HG02852 (cell line): ENCODE data around the gene BANF2.
"Not testable (repeated sequence)": the region's sequence is repeated elsewhere in the genome, so short reads cannot be mapped to it uniquely, and the experiment has no call there.

ENCODE experiments used
- ATAC-seq: cut with Tn5 transposase; IDR thresholded peaks from one replicate; pipeline ENCODE4 v1.9.1; 2021; ENCODE audit warnings: mild to moderate bottlenecking, moderate library complexity; ENCODE audit not compliant: unreplicated experiment

BANF2 gene

GRCh38 chr20:17761604-17762003, 61.8 kb downstream of the BANF2 start:
- ATAC-seq: no peak

GRCh38 chr20:17762243-17762872, 62.6 kb downstream of the BANF2 start:
- ATAC-seq: no peak

- ATAC-seq: no peak
Observed at GRCh38 chr20:17762873-17763557, 63.2 kb downstream of the BANF2 start.

- no peak for ATAC-seq
Observed at GRCh38 chr20:17765017-17765416, 65.3 kb downstream of the BANF2 start.

DNA sequence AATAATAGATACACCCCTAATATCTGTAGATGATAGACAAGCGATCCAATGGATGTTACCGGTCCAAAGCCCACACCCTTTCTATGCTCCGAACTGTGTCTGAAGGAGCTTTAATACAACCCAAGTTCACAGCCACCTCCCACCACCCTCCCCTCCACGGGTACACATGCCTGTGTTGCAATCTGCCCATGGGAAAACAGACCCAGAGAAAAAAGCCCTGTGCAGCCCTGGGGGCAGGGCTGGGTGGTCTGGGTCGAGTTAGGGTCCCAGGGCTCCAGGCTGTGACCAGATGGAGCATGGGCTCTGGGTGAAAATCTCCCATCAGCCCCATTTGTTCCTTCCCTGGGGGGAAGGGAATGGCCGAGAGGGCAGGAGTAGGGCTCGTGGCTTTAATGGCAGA, 65.8 kb downstream of the BANF2 start:
- ATAC-seq: no peak

- no peak for ATAC-seq
Observed at GRCh38 chr20:17766226-17766625, 66.5 kb downstream of the BANF2 start.

DNA sequence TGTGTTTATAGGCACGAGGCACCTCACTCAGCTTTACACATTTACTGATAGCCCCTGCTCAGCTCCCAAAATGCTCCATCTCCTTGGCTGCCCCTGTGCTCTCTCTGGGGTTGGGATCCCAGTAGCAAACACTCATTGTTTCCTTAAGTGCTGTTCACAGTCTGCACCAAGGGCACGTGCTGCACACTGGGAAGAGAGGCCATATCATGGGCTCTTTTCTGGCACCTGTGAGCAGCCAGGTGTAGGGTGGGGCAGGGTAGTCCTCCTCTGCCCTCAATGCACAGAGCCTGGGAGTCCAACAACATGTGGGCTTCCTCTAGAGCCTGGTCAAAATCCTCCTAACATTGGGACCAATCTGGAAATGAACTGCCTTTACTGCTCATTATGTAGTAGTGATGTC, 67.9 kb downstream of the BANF2 start:
- no peak for ATAC-seq

GRCh38 chr20:17768271-17768670, 68.5 kb downstream of the BANF2 start:
- ATAC-seq: no peak

- not testable (repeated sequence) for ATAC-seq
Observed at GRCh38 chr20:17769716-17770115, 70.0 kb downstream of the BANF2 start.

DNA sequence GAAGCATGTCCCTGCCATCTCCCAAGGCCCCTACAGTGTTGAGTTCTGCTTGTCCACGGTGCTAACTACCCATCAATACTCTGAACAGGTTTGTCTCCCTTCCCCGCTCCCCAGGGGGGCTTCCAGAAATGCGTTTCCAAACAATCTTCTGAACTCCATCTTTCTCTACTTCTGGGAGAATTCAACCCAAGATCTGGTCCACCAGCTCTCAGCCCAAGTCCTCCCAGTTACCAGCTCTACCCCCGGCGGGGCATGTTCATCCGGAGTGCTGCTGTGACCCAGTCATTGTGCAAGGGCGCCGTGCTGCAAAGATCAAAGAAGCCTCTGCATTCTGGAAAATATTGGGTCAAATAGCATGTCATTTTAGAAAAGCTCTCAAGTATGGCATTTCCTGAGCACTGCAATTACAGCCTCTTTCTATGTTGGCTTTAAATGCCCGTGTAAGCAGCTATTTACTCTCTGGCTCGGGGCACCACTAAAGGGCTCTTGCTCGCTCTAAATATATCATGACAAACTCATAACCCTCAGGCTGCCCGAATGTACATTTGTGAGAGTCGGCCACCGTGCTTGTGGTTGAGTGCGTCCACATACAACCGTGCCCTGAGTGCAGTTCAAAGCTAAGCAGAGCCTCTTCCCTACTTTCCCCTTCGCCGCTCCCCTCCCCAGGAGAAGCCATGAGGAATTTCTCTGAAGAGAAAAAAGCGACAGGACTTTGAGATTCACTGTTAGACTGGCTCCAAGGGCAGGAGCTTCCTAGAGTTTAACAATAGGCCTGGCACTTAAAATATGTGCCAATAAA, 71.6 kb downstream of the BANF2 start:
- ATAC-seq: no peak

DNA sequence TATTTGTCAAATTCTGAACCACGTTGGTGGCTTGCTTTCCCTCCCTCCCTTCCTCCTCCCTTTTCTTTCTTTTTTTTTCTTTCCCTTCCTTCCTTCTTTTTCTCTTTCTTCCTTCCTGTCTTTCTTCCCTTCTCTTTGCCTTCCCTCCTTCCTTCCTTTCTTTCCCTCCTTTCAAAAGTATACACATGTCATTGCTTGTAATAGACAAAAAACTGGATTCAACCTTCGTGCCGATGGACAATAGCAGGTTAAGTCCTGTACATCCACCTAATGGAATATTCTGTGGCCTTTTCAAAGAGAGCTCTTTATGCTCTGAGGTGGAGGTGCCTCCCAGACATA, 72.2 kb downstream of the BANF2 start:
- no peak for ATAC-seq

DNA sequence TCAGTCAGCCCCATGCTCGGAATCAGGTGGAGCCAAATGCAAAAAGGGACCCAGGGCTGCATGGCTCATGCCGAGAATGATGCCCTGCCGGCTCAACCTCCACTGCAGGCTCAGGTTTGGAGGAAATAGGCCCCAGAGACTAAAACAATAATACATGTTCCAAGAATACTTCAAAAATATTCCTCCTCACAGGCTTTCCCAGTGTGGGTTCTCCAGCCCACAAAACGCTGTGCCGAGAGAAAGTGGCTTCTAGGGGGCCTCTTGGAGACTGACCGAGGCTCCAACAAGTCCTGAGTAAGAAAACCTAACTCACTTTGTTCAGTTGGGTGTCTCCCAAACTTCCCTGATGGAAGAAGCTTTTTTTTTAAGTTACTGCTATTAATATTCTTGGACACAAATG, 73.9 kb downstream of the BANF2 start:
- ATAC-seq: no peak

DNA sequence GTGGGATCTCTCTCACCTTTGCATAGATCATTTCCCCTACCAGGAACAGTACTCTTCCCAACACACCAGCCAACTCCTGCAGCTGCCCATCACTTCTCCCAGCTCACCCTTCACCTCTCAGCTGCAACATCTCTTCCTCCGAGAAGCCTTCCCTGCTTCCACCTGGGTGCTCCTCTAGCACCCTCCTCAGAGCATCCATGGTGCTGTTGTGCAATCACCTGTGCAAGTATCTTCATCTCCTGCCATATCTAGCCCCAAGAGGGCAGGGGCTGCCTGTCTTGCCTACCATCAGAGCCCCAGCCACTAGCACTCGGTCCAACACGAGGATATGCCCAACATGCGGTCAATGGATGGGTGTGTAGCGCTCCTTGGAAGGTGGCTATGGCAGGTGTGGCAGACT, 75.8 kb downstream of the BANF2 start:
- no peak for ATAC-seq

DNA sequence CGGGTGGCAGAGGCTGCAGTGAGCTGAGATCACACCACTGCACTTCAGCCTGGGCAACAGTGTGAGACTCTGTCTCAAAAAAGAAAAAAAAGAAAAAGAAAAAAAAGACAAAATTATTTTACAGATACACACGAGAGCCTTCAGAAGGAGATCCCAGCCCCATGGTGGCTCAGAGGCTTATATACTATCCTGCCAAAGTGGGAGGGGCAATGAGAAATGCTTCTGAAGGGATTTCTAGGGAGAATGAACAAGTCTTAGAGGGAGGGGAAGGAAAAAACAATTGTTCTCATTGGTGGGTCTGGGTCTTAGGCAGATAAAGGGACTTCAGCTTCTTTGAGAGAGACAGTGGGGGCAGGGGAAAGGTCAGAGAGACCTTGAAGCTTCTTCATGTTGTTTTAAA, 76.8 kb downstream of the BANF2 start:
- no peak for ATAC-seq

DNA sequence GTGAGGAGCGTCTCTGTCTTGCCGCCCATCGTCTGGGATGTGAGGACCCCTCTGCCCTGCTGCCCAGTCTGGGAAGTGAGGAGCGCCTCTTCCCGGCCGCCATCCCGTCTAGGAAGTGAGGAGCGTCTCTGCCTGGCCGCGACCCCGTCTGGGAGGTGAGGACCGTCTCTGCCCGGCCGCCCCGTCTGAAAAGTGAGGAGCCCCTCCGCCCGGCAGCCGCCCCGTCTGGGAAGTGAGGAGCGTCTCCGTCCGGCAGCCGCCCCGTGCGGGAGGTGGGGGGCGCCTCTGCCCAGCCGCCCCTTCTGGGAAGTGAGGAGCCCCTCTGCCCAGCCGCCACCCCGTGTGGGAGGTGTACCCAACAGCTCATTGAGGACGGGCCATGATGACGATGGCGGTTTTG, 79.2 kb downstream of the BANF2 start:
- ATAC-seq: not testable (repeated sequence)

DNA sequence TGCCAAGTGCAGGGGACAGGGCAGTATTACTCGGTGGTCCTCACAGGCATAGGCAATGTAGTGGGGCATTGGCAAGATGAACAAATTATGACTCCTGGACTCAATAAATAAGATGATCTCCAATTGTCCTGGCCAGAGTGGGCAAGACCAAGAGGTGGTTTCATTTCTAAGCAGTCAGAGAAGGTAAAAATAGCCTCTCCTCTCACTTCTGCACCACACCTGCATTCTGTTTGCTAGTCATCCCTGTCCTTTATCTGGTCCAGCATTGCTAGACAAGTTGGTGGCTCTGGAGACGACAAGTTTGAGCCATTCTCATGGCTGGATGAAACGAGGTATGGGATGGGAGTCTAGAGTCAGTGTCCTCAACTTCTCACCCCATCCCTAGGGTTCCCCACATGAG, 83.0 kb downstream of the BANF2 start:
- ATAC-seq: peak; percentile 81

GRCh38 chr20:17783671-17784070, 83.9 kb downstream of the BANF2 start:
- ATAC-seq: no peak

DNA sequence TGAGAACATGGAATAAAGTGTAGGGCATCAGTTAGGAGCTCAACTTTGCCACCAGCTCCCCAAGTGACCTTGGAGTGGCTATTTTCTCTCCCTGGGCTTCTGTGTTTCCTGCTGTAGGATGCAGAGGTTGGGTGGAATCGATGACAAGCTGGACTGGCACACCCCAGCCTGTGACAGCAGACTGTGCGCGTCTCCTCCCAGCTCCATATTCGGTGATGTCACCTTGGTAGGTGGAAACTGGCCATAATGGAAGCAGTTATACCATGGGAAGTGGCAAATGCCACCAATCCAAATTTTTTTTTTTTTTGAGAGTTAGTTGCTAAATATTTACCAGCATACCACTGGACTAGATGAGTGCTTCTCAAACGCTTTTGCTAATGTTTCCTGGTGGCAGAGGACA, 85.2 kb downstream of the BANF2 start:
- no peak for ATAC-seq
